Measurements from ENCODE around the gene CTNNBL1.

Gene CTNNBL1

GRCh38 chr20:37810027-37810426 is 116.2 kb downstream of the CTNNBL1 start:
- Histone ChIP-seq H3K36me3 (replicated peaks) (no peaks in the 10 kb centered on the region), H3K27me3 (replicated peaks) (no peaks in the 10 kb centered on the region), H3K4me3 (ENCODE audit: low read depth, low read length) (no peak overlapping the region), H3K27ac (no peak overlapping the region)
- no peak for DNase-seq
- in situ Hi-C loops (cut with HindIII; ENCODE audit: low pct_ligation_motif_present, low sequenced_read_pairs): no loop called here
- TF ChIP-seq CTCF (IDR thresholded peaks at IDR 0.05; ENCODE audit: low read depth, low read length, missing control alignments): no peak

- H3K36me3 ChIP-seq (replicated peaks): no peaks in the 10 kb centered on the region
- no peak overlapping the region for H3K4me3 ChIP-seq (ENCODE audit: low read depth, low read length)
- no peak for DNase-seq
- TF ChIP-seq CTCF (IDR thresholded peaks at IDR 0.05; ENCODE audit: low read depth, low read length, missing control alignments): no peak
- no peaks in the 10 kb centered on the region for H3K27me3 ChIP-seq (replicated peaks)
- H3K27ac ChIP-seq: no peak overlapping the region
- in situ Hi-C loops (cut with HindIII; ENCODE audit: low pct_ligation_motif_present, low sequenced_read_pairs): no loop called here
Observed at GRCh38 chr20:37816003-37816402, 122.2 kb downstream of the CTNNBL1 start.

- in situ Hi-C loops (cut with HindIII; ENCODE audit: low pct_ligation_motif_present, low sequenced_read_pairs): no loop called here
- Histone ChIP-seq H3K27ac (no peak overlapping the region), H3K27me3 (replicated peaks) (no peaks in the 10 kb centered on the region), H3K4me3 (ENCODE audit: low read depth, low read length) (no peak overlapping the region), H3K36me3 (replicated peaks) (no peaks in the 10 kb centered on the region)
- no peak for DNase-seq
- TF ChIP-seq CTCF (IDR thresholded peaks at IDR 0.05; ENCODE audit: low read depth, low read length, missing control alignments): no peak
Observed at GRCh38 chr20:37816726-37817125, 122.9 kb downstream of the CTNNBL1 start.

- H3K27ac ChIP-seq: peak overlapping the region; percentile 85
- peak; percentile 71 for DNase-seq
- in situ Hi-C loops (cut with HindIII; ENCODE audit: low pct_ligation_motif_present, low sequenced_read_pairs): no loop called here
- H3K36me3 ChIP-seq (replicated peaks): no peaks in the 10 kb centered on the region
- no peaks in the 10 kb centered on the region for H3K27me3 ChIP-seq (replicated peaks)
- no peak overlapping the region for H3K4me3 ChIP-seq (ENCODE audit: low read depth, low read length)
- no peak for TF ChIP-seq CTCF (IDR thresholded peaks at IDR 0.05; ENCODE audit: low read depth, low read length, missing control alignments)
Observed at GRCh38 chr20:37821696-37822095, 127.9 kb downstream of the CTNNBL1 start.

GRCh38 chr20:37822141-37822601 is 128.3 kb downstream of the CTNNBL1 start:
- DNase-seq: peak; percentile 90
- in situ Hi-C loops (cut with HindIII; ENCODE audit: low pct_ligation_motif_present, low sequenced_read_pairs): no loop called here
- Histone ChIP-seq H3K36me3 (replicated peaks) (no peaks in the 10 kb centered on the region), H3K27ac (peak overlapping the region; percentile 85), H3K4me3 (ENCODE audit: low read depth, low read length) (no peak overlapping the region), H3K27me3 (replicated peaks) (no peaks in the 10 kb centered on the region)
- TF ChIP-seq CTCF (IDR thresholded peaks at IDR 0.05; ENCODE audit: low read depth, low read length, missing control alignments): no peak

- in situ Hi-C loops (cut with HindIII; ENCODE audit: low pct_ligation_motif_present, low sequenced_read_pairs): no loop called here
- no peaks in the 10 kb centered on the region for H3K36me3 ChIP-seq (replicated peaks)
- no peak for TF ChIP-seq CTCF (IDR thresholded peaks at IDR 0.05; ENCODE audit: low read depth, low read length, missing control alignments)
- H3K27me3 ChIP-seq (replicated peaks): no peaks in the 10 kb centered on the region
- no peak overlapping the region for H3K4me3 ChIP-seq (ENCODE audit: low read depth, low read length)
- peak; percentile 29 for DNase-seq
- H3K27ac ChIP-seq: no peak overlapping the region
Observed at GRCh38 chr20:37823296-37823980, 129.6 kb downstream of the CTNNBL1 start.

Data from brain microvascular endothelial cell (primary cell).